Fibroblast of mammary gland (primary cell): Measurements from ENCODE around the gene DUSP8.

ENCODE experiments used
- DNase-seq: peaks from one replicate; pipeline ENCODE4 v3.0.0-alpha.2; 2010; ENCODE audit warnings: low read depth
- H3K4me3 ChIP-seq: 2 replicates; pipeline ENCODE4 v1.5.1; 2011; ENCODE audit warnings: low read depth, mild to moderate bottlenecking, low read length, moderate library complexity; ENCODE audit not compliant: control insufficient read depth
- TF ChIP-seq, protein P1 (sequence below): conservative IDR thresholded peaks from 2 replicates; pipeline ENCODE4 v1.5.1; 2011; ENCODE audit warnings: low read depth, low read length, inconsistent platforms; ENCODE audit not compliant: control insufficient read depth, insufficient read depth

The DUSP8 gene

DNA sequence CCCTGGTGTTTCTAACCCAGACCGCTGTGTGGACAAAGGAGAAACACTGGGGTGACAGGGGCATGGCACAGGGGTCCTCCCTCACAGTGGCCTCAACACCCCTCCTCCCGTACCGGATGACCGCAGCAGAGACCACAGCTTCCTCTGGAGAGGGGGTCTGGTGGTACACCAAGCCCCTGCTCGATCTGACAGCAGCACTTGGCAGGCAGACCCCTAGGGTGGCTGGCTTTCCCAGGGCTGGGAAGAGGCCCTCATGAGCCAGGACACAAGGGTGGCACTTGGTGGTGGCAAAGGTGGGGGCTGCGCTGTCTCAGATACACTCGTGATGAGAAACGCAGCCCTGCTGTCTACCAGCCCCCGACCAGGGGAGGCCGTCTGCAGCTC lies 38.7 kb downstream of the DUSP8 start:
- TF ChIP-seq, protein P1, sequence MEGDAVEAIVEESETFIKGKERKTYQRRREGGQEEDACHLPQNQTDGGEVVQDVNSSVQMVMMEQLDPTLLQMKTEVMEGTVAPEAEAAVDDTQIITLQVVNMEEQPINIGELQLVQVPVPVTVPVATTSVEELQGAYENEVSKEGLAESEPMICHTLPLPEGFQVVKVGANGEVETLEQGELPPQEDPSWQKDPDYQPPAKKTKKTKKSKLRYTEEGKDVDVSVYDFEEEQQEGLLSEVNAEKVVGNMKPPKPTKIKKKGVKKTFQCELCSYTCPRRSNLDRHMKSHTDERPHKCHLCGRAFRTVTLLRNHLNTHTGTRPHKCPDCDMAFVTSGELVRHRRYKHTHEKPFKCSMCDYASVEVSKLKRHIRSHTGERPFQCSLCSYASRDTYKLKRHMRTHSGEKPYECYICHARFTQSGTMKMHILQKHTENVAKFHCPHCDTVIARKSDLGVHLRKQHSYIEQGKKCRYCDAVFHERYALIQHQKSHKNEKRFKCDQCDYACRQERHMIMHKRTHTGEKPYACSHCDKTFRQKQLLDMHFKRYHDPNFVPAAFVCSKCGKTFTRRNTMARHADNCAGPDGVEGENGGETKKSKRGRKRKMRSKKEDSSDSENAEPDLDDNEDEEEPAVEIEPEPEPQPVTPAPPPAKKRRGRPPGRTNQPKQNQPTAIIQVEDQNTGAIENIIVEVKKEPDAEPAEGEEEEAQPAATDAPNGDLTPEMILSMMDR = no peak
- DNase-seq = no peak

DNA sequence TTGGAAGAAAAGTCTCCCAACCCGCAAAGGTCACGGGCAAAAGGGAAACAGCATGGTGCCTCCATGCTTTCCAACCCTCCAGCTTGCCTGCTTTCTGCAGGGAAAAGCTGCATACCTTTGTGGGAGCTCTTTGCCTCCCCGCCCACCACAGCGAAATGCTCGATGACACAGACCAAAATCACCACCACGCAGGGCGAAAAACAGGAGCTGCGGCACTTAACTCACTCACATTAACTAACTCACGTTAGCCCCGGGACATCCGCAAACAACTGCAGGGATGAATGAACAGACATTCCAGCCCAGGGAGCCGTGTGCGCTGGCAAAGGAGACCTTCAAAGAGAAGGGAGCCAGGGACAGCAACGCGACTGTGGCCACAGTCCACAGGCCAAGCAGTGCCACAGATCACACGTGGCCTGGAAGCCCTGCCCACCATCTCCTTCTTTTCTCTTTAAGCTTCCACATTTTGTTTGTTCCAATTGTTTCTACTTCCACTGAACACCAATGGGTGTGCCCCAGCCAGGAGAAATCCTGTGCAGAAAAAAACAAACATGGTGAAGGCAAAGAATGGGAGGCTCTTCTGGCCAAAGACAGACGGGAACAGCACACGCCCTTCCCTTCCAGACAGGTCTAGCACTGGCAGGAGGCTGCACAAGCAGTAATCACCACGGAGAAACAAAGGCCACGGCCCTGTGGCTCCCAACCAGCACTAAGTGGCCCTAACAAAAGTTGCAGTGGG lies 39.3 kb downstream of the DUSP8 start:
- TF ChIP-seq, protein P1 = no peak
- H3K4me3 ChIP-seq = no peak overlapping the region

More for the DNA sequence above, 38.7 kb downstream of the DUSP8 start:
- H3K4me3 ChIP-seq = no peak overlapping the region

DNA sequence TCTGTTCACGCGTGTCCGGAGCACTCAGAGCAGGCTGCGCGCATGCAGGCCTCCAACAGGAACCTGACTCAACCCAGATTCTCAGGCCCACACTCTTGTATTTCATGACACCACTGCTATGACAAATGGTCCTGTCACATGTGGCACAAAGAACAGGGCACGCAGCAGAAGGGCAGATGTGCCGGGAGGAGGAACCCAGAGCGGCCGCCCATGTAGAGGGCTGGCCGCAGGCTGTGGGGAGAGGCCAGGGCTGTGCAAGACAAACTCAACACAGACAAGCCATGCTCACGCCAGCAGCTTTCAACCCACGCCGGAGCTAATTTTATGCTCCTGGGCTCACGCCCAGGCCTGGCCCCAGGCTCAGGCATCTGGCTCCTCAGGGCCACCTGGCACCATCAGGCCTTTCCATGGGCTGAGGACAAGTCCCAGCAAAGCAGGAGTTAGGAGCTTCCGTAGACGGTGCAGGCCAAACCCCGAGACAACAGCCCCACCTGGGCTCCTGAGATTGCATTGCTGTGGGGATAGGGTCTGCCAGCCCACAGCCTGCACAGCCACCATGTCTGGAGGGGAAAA lies 40.0 kb downstream of the DUSP8 start:
- DNase-seq = peak; percentile 79
- TF ChIP-seq, protein P1 = no peak
- no peak overlapping the region for H3K4me3 ChIP-seq

More for the DNA sequence above, 39.3 kb downstream of the DUSP8 start:
- peak; percentile 39 for DNase-seq

DNA sequence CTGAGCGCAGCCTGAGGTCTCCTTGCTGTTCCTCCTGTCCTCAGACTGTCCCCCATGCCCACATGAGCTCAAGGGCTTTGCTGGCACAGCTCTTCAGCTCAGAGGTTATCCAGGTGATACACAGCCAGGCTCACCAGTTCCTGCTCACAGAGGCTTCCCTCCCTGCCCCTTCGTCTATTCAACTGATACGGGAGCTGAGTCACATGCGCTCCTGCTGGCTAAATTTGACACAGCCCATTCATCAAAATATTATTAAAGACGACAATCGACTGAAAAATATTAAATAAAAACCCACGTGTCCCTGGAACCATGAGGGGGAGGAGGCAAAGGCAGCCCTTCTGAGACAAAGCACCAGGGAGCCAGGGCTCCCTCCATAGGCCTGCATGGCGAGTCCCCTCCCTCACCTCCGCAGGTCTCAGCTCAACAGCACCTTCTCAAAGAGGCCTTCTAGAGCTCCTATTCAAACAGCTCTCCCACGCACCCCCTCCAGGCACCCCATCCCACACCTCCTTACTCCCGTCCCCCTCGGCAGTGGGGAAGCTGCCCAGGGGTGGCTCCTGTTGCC lies 40.5 kb downstream of the DUSP8 start:
- DNase-seq = no peak
- TF ChIP-seq, protein P1 = no peak
- H3K4me3 ChIP-seq = no peak overlapping the region

DNA sequence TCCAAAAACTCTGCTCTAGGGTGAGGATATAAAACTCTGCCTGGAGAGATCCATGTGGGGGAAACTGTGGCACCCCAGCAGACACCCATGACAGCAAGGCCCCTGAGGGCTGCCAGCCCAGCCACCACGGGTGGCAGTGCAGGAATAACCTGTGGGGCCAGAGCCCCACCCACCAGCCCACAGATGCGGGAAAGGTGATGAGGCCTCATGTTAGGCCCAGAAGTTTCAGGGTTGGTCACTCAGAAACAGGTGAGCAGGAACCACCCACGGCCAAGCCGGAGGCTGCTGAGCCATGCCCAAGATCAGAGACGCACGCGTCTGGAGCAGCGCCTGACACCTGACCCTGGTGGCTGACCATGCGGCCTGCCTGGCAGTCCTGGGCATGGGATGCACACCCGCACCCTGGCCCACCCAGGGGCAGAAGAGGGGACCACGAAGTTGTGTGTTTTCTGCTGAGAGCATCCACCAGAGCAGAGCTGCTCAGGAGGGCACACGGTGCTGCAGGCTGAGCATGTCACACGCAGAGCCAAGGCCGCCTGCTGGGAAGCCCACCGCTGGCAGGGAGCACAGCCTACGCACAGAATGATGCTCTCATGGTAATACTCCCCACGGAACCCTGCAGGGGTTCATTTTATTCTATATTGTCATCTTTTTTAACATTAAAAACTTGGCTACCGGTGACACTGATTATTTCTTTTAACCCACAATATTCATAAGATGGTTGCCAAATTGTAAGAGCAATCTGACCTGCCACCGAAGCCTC lies 41.2 kb downstream of the DUSP8 start:
- TF ChIP-seq, protein P1 = no peak
- DNase-seq = no peak
- no peak overlapping the region for H3K4me3 ChIP-seq

DNA sequence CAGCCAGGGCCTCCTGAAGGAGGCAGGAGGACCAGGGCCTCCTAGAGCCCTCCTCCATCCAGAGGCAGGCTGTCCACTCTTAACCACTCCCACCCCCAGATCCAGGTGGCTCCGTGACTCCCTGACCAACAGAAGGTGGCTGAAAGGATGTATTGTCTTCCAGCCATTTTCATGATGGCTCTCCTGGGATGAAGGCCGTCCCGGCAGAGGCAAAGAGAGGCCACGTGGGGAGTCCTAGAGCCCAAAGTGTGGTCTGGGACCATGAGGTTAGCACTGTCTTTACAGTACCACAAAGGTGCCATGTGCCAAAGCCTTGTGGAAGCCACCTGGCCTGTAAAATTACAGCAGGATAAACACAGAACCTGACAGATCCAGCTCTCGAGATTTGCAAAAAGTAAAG lies 42.3 kb downstream of the DUSP8 start:
- TF ChIP-seq, protein P1 = no peak
- no peak for DNase-seq
- H3K4me3 ChIP-seq = no peak overlapping the region
